A673 (cell line): ENCODE data around the gene ARHGAP21. TPM values are rescaled to one million over a fixed set of nuclear protein-coding genes. Genes with fewer than 3 reads are reported as not detected.

Source experiments
- BruUV-seq: library from RNA; stranded (reverse); fragments of 400-500 nt; replicated peaks from 2 replicates; lab custom pipeline; 2021; lab: Mats Ljungman, UMichigan
- CTCF ChIA-PET: fragments of 300-600 bp; sonication (Branson Sonifier 250); formaldehyde crosslinking; loops from one replicate; lab custom pipeline; 2022; ENCODE audit warnings: antibody characterized with exemption; lab: Charles Lee
- POLR2A ChIA-PET: fragments of 300-600 bp; sonication (Branson Sonifier 250); formaldehyde crosslinking; loops from one replicate; lab custom pipeline; 2022; ENCODE audit warnings: antibody characterized with exemption; ENCODE audit not compliant: low non-redundant PET; lab: Charles Lee
- DNase-seq: peaks from one replicate; pipeline ENCODE4 v3.0.0-alpha.2; 2015; ENCODE audit warnings: low spot score
- H3K27ac ChIP-seq: fragments of 200-600 bp; sonication (generic); 2 replicates; pipeline ENCODE4 v1.5.1; 2016; ENCODE audit warnings: mixed run types, low read depth, mild to moderate bottlenecking, mixed read lengths, antibody characterized with exemption, low read length; ENCODE audit not compliant: poor library complexity, severe bottlenecking
- H3K27me3 ChIP-seq: fragments of 200-600 bp; sonication (generic); replicated peaks from 2 replicates; pipeline ENCODE4 v1.6.1; 2017; ENCODE audit warnings: mixed run types, low read depth, mild to moderate bottlenecking, mixed read lengths, antibody characterized with exemption, low read length; ENCODE audit not compliant: insufficient read depth, poor library complexity
- H3K36me3 ChIP-seq: fragments of 200-600 bp; sonication (generic); 2 replicates; pipeline ENCODE4 v1.6.1; 2016; ENCODE audit warnings: mixed run types, mild to moderate bottlenecking, mixed read lengths, antibody characterized with exemption, low read length; ENCODE audit not compliant: insufficient read depth, poor library complexity, severe bottlenecking
- H3K4me1 ChIP-seq: fragments of 200-600 bp; sonication (generic); 2 replicates; pipeline ENCODE4 v1.6.1; 2017; ENCODE audit warnings: mixed run types, mild to moderate bottlenecking, mixed read lengths, antibody characterized with exemption, low read length; ENCODE audit not compliant: insufficient read depth, poor library complexity, severe bottlenecking
- H3K4me3 ChIP-seq: fragments of 200-600 bp; sonication (generic); 2 replicates; pipeline ENCODE4 v1.5.1; 2016; ENCODE audit warnings: low read depth, mixed run types, mild to moderate bottlenecking, mixed read lengths, low read length; ENCODE audit not compliant: poor library complexity, severe bottlenecking
- H3K9me3 ChIP-seq: fragments of 200-600 bp; sonication (generic); 2 replicates; pipeline ENCODE4 v1.6.1; 2016; ENCODE audit warnings: mixed run types, low read depth, mild to moderate bottlenecking, mixed read lengths, antibody characterized with exemption, low read length; ENCODE audit not compliant: poor library complexity, severe bottlenecking
- EZH2 ChIP-seq: fragments of 200-600 bp; sonication (generic); IDR thresholded peaks from 2 replicates; pipeline ENCODE4 v1.6.1; 2017; ENCODE audit warnings: borderline replicate concordance, low read depth, mild to moderate bottlenecking, mixed read lengths, antibody characterized with exemption, low read length; ENCODE audit not compliant: poor library complexity, severe bottlenecking
- intact Hi-C: fragments of 100-400 bp; cut with micrococcal nuclease; formaldehyde crosslinking; loops from one replicate; pipeline ENCODE4 v1.10.0; 2022; ENCODE audit not compliant: unreplicated experiment
- total RNA-seq: library from RNA; stranded (reverse); gene quantifications from 2 replicates; pipeline ENCODE4 v1.2.3, GENCODE V29; 2021
- TF ChIP-seq, protein P1 (sequence below): fragments of 300-800, 200-600 bp; sonication (generic); conservative IDR thresholded peaks from 2 replicates; pipeline ENCODE4 v1.5.1; 2017; ENCODE audit warnings: low read depth, mild to moderate bottlenecking, antibody characterized with exemption, low read length, moderate library complexity, mixed read lengths

The ARHGAP21 gene
- total RNA-seq, 1 experiment from 2014 or later: 68.6 TPM

DNA sequence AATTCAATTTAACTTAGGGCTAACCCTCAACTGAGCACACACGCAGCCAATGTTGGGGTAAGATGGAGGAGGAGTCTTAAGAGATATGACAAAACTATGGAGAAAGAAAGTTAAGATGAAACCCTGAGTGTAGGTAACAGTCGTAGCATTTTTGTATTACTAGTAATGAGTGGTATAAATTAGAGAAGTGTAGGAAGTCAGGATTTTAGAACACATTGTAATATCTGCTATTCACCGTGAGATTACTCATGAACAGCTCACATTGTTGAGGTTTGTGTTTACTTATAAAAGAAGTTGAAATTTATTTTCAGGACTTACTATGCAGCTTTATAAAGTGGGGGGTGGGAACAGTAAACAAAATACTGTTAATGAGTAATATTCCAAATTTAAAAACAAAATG is 107.2 kb downstream of the ARHGAP21 start:
- TF ChIP-seq EZH2: no peak
- TF ChIP-seq, protein P1, sequence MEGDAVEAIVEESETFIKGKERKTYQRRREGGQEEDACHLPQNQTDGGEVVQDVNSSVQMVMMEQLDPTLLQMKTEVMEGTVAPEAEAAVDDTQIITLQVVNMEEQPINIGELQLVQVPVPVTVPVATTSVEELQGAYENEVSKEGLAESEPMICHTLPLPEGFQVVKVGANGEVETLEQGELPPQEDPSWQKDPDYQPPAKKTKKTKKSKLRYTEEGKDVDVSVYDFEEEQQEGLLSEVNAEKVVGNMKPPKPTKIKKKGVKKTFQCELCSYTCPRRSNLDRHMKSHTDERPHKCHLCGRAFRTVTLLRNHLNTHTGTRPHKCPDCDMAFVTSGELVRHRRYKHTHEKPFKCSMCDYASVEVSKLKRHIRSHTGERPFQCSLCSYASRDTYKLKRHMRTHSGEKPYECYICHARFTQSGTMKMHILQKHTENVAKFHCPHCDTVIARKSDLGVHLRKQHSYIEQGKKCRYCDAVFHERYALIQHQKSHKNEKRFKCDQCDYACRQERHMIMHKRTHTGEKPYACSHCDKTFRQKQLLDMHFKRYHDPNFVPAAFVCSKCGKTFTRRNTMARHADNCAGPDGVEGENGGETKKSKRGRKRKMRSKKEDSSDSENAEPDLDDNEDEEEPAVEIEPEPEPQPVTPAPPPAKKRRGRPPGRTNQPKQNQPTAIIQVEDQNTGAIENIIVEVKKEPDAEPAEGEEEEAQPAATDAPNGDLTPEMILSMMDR: no peak

DNA sequence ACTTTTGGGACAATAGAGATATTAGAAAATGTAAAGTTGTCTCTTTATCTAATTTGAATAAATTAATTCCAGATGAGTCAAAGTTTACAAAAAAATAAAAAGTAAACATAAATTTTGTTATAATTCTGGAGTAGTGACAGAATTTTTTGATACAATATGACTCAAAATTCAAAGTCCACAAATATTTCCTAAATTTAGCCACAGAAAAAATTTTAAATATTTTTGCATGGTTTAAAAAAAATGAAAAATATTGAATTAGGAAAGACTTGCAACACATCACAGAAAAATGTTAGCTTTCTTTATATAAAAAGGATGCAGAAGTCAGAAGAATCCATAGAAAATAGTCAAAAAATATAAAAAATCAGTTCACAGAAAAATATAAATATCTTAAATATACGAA is 117.7 kb downstream of the ARHGAP21 start:
- TF ChIP-seq EZH2: no peak
- TF ChIP-seq, protein P1: no peak
- Histone ChIP-seq H3K4me3 (no peak overlapping the region), H3K36me3 (peaks cover 15% of the 10 kb centered on the region), H3K27ac (no peak overlapping the region), H3K27me3 (no peaks in the 10 kb centered on the region), H3K9me3 (no peaks in the 10 kb centered on the region), H3K4me1 (peaks cover 3% of the 10 kb centered on the region)
- no peak for DNase-seq
- CTCF ChIA-PET: no interaction called here
- intact Hi-C loops: no loop called here
- POLR2A ChIA-PET: no interaction called here
- no TSS peak for BruUV-seq

More for the DNA sequence above, 107.2 kb downstream of the ARHGAP21 start:
- Histone ChIP-seq H3K27me3 (no peaks in the 10 kb centered on the region), H3K27ac (no peak overlapping the region), H3K4me1 (no peaks in the 10 kb centered on the region), H3K9me3 (no peaks in the 10 kb centered on the region), H3K4me3 (no peak overlapping the region), H3K36me3 (peaks cover 5% of the 10 kb centered on the region)
- no TSS peak for BruUV-seq
- ChIA-PET CTCF (no interaction called here), POLR2A (interaction anchor here (0.7 kb wide), 1 partner anchor 27 kb away, joined by 5 read pairs; no protein-coding TSS in a partner anchor)
- intact Hi-C loops: loop anchor here (5.0 kb wide), 1 partner anchor 376 kb away; no protein-coding TSS in a partner anchor
- DNase-seq: no peak

DNA sequence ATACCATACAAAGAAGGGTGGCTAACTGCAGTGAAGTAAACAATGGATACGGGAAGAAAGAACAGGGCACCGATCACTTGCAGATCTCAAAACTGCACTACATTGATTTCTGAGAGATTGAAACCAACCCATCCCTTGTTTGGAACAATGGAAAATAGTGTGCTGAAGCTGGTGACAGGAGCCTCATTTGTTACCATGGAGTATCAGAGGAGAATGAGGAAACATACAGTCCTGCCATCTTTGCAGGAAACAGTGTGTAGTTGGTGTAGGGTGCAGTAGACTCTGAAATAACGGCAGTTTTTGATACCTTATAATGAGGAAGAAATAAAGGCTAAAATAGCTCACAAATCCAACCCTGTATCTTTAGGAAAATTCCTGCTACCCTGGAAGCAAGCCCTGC is 118.5 kb downstream of the ARHGAP21 start:
- Histone ChIP-seq H3K4me1 (peaks cover 3% of the 10 kb centered on the region), H3K27me3 (no peaks in the 10 kb centered on the region), H3K36me3 (peaks cover 20% of the 10 kb centered on the region), H3K4me3 (no peak overlapping the region), H3K27ac (no peak overlapping the region), H3K9me3 (no peaks in the 10 kb centered on the region)
- TF ChIP-seq, protein P1: no peak
- TF ChIP-seq EZH2: no peak
- no TSS peak for BruUV-seq
- POLR2A ChIA-PET: no interaction called here
- intact Hi-C loops: no loop called here
- CTCF ChIA-PET: interaction anchor here (1.2 kb wide), 1 partner anchor 13 kb away, joined by 3 read pairs; no protein-coding TSS in a partner anchor
- DNase-seq: no peak
